Smooth muscle cell (in vitro differentiated cells): ENCODE measurements around the gene MTARC2. TPM values are rescaled to one million over a fixed set of nuclear protein-coding genes. Genes with fewer than 3 reads are reported as not detected.

Experiments used
- DNase-seq: peaks from one replicate; lab custom pipeline; 2025; ENCODE audit not compliant: unreplicated experiment; lab: John Stamatoyannopoulos, UW
- H2AFZ ChIP-seq: fragments of 200-600 bp; sonication (generic); 2 replicates; pipeline ENCODE4 v1.6.0; 2016; ENCODE audit warnings: antibody characterized with exemption, low read depth, mild to moderate bottlenecking
- H3F3A ChIP-seq: fragments of 200-600 bp; sonication (generic); 2 replicates; pipeline ENCODE4 v1.6.0; 2017; ENCODE audit warnings: antibody characterized with exemption, low read depth
- H3K27ac ChIP-seq: fragments of 200-600 bp; sonication (generic); 2 replicates; pipeline ENCODE4 v1.5.1; 2016; ENCODE audit warnings: low read depth, mild to moderate bottlenecking
- H3K27me3 ChIP-seq: fragments of 200-600 bp; sonication (generic); 2 replicates; pipeline ENCODE4 v1.6.1; 2016; ENCODE audit warnings: low read depth, mild to moderate bottlenecking
- H3K36me3 ChIP-seq: fragments of 200-600 bp; sonication (generic); 2 replicates; pipeline ENCODE4 v1.5.1; 2016; ENCODE audit warnings: low read depth
- H3K4me1 ChIP-seq: fragments of 200-600 bp; sonication (generic); 2 replicates; pipeline ENCODE4 v1.5.1; 2016; ENCODE audit warnings: low read depth
- H3K4me2 ChIP-seq: fragments of 200-600 bp; sonication (generic); 2 replicates; pipeline ENCODE4 v1.6.0; 2016; ENCODE audit warnings: mild to moderate bottlenecking
- H3K4me3 ChIP-seq: fragments of 200-600 bp; sonication (generic); 2 replicates; pipeline ENCODE4 v1.5.1; 2016; ENCODE audit warnings: mild to moderate bottlenecking
- H3K79me2 ChIP-seq: fragments of 200-600 bp; sonication (generic); 2 replicates; pipeline ENCODE4 v1.6.0; 2016; ENCODE audit warnings: low read depth, mild to moderate bottlenecking
- H3K9ac ChIP-seq: fragments of 200-600 bp; sonication (generic); 2 replicates; pipeline ENCODE4 v1.6.0; 2016; ENCODE audit warnings: low read depth
- H3K9me3 ChIP-seq: fragments of 200-600 bp; sonication (generic); replicated peaks from 2 replicates; pipeline ENCODE4 v1.5.1; 2016; ENCODE audit warnings: low read depth
- H4K20me1 ChIP-seq: fragments of 200-600 bp; sonication (generic); 2 replicates; pipeline ENCODE4 v1.6.0; 2016; ENCODE audit warnings: low read depth
- WGBS: methylation state at CpG from one replicate; pipeline ENCODE4 v1.1.7; 2016; ENCODE audit warnings: low lambda C conversion rate; 5-methylcytosine and 5-hydroxymethylcytosine counted together
- polyA plus RNA-seq: library from polyadenylated mRNA; unstranded; fragments of >200 nt; fragmentation: Nextera tagmentation; extraction: Ambion mirVana; gene quantifications from 2 replicates; pipeline ENCODE4 v1.2.1, GENCODE V29; 2016
- total RNA-seq: library from RNA; depleted of rRNA; stranded (reverse); fragments of >200 nt; gene quantifications from 2 replicates; pipeline ENCODE4 v1.2.3, GENCODE V29; 2014
- TF ChIP-seq, protein P1 (sequence below): fragments of 200-600 bp; sonication (generic); IDR thresholded peaks from 2 replicates; pipeline ENCODE4 v1.5.1; 2017; ENCODE audit warnings: borderline replicate concordance, mild to moderate bottlenecking, antibody characterized with exemption; ENCODE audit not compliant: insufficient read depth, poor library complexity, severe bottlenecking

MTARC2 gene
- total and polyA plus RNA-seq, 2 experiments from 2014 or later: 6.1 to 7.6 TPM

DNA sequence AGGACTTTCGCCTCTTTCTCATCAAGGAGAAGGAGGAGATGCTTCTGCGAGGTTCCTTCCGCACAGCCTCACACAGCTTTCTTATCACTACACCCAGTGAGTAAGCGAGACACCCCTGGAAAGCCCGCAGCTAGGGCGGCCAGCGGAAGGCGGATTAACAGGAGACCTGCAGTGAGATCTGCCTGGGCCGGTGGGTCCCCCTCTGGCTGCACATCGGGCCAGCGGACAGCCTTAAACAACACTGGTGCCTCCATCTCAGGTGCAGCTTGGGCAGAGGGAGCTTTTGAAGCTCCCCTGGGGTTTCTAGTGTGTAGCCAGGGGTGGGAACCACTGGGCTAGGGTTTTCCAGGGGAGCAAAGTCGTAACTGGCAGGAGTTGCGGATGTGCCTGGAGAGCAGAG is 21.1 kb downstream of the MTARC2 start:
- Histone ChIP-seq H3F3A (peaks cover 9% of the 10 kb centered on the region), H3K79me2 (no peaks in the 10 kb centered on the region), H3K27ac (no peak overlapping the region), H3K36me3 (no peaks in the 10 kb centered on the region), H3K4me3 (no peak overlapping the region), H4K20me1 (no peaks in the 10 kb centered on the region), H3K27me3 (no peaks in the 10 kb centered on the region), H2AFZ (no peak overlapping the region), H3K4me2 (no peak overlapping the region), H3K9me3 (no peaks in the 10 kb centered on the region), H3K9ac (no peak overlapping the region), H3K4me1 (peaks cover 6% of the 10 kb centered on the region)
- TF ChIP-seq, protein P1, sequence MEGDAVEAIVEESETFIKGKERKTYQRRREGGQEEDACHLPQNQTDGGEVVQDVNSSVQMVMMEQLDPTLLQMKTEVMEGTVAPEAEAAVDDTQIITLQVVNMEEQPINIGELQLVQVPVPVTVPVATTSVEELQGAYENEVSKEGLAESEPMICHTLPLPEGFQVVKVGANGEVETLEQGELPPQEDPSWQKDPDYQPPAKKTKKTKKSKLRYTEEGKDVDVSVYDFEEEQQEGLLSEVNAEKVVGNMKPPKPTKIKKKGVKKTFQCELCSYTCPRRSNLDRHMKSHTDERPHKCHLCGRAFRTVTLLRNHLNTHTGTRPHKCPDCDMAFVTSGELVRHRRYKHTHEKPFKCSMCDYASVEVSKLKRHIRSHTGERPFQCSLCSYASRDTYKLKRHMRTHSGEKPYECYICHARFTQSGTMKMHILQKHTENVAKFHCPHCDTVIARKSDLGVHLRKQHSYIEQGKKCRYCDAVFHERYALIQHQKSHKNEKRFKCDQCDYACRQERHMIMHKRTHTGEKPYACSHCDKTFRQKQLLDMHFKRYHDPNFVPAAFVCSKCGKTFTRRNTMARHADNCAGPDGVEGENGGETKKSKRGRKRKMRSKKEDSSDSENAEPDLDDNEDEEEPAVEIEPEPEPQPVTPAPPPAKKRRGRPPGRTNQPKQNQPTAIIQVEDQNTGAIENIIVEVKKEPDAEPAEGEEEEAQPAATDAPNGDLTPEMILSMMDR: no peak
- DNase-seq: no peak
- WGBS: 90% methylated on average over 13 of the region's 13 CpGs

DNA sequence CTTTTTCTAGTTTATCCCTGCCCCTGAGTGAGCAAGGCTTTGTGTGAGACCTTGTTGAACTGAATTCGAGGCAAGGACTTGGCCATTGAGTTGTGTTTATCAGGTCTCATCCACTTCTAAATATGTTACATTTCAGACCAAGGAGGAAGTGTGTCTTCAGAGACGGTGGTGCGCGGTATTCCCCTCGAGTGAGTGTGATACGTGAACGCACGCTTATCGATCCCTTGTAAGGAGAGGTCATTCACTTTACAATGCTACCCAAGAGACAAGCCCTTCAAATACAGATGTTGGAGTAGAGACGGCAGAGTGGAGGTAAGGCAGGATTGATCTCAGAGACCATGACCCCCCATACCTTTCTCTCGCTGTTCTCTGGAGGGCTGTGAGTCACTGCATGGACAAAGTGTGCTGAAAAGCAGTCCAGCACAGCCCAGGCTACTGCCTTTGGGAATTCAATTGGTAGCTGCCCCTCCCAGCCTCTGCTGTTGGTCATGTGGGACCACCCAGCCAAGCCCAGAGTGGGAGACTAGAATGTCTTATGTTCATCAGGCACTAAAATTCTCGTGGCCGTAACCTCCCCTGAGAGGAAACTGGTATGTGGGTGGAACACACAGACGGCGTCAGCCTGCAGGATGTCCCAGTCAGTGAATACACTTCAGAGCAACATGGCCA is 22.3 kb downstream of the MTARC2 start:
- Histone ChIP-seq H3K4me3 (no peak overlapping the region), H3K9me3 (no peaks in the 10 kb centered on the region), H3K36me3 (no peaks in the 10 kb centered on the region), H2AFZ (no peak overlapping the region), H3K79me2 (no peaks in the 10 kb centered on the region), H4K20me1 (no peaks in the 10 kb centered on the region), H3K27me3 (no peaks in the 10 kb centered on the region), H3K27ac (no peak overlapping the region), H3K4me2 (no peak overlapping the region), H3K4me1 (peaks cover 6% of the 10 kb centered on the region), H3K9ac (no peak overlapping the region), H3F3A (peaks cover 9% of the 10 kb centered on the region)
- TF ChIP-seq, protein P1: no peak
- no peak for DNase-seq
- WGBS: 89% methylated on average over 15 of the region's 15 CpGs

DNA sequence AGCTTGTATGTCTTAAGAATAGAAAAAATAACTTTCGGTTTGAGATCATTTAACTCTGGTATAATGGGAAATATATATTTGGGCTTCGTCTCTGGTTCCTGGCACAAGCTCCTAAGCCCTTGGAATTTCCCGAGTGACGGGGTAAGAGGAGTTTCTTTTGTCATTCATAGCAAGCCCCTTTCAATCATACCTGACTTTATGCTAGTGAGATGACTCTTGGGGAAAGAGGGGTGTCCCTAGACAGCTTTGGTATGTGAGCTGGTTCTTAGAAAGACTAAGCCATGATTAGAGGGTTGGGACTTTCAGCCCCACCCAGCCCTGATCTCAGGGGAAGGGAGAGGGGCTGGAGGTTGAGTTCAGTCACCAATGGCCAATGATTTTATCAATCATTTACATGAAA is 24.7 kb downstream of the MTARC2 start:
- DNase-seq: no peak
- no peaks in the 10 kb centered on the region for H3K36me3 ChIP-seq
- no peak overlapping the region for H3K4me3 ChIP-seq
- H3K9ac ChIP-seq: no peak overlapping the region
- H3K79me2 ChIP-seq: no peaks in the 10 kb centered on the region
- H4K20me1 ChIP-seq: no peaks in the 10 kb centered on the region
- no peaks in the 10 kb centered on the region for H3K9me3 ChIP-seq
- H3K4me1 ChIP-seq: peaks cover 6% of the 10 kb centered on the region
- H3F3A ChIP-seq: peaks cover 3% of the 10 kb centered on the region
- TF ChIP-seq, protein P1: no peak
- H3K27ac ChIP-seq: no peak overlapping the region
- 89% methylated on average over 4 of the region's 4 CpGs for WGBS
- H3K4me2 ChIP-seq: no peak overlapping the region
- H3K27me3 ChIP-seq: no peaks in the 10 kb centered on the region
- H2AFZ ChIP-seq: no peak overlapping the region
